Fibroblast of lung (primary cell): ENCODE measurements around the gene NRROS. TPM values are rescaled to one million over a fixed set of nuclear protein-coding genes. Genes with fewer than 3 reads are reported as not detected.

ENCODE experiments used
- DNase-seq, 2 donors: peaks; one replicate each; pipeline versions ENCODE4 v3.0.0 to v3.0.0-alpha.2; 2010; ENCODE audit warnings: low read depth in 2 of 2
- H2AFZ ChIP-seq: 2 replicates; pipeline ENCODE4 v1.5.1; 2012; ENCODE audit warnings: low read length, control low read depth, inconsistent platforms
- H3K27ac ChIP-seq: 2 replicates; pipeline ENCODE4 v1.5.1; 2011; ENCODE audit warnings: low read length, control low read depth; ENCODE audit not compliant: insufficient read depth
- H3K27me3 ChIP-seq: 2 replicates; pipeline ENCODE4 v1.5.1; 2011; ENCODE audit warnings: mild to moderate bottlenecking, low read length; ENCODE audit not compliant: control insufficient read depth, insufficient read depth
- H3K36me3 ChIP-seq: 2 replicates; pipeline ENCODE4 v1.5.1; 2011; ENCODE audit warnings: low read length; ENCODE audit not compliant: control insufficient read depth, insufficient read depth
- H3K4me1 ChIP-seq: 2 replicates; pipeline ENCODE4 v1.5.1; 2011; ENCODE audit warnings: low read length; ENCODE audit not compliant: control insufficient read depth, insufficient read depth; ENCODE audit errors: extremely low read depth
- H3K4me2 ChIP-seq: 2 replicates; pipeline ENCODE4 v1.5.1; 2011; ENCODE audit warnings: low read length, control low read depth; ENCODE audit not compliant: insufficient read depth; ENCODE audit errors: extremely low read depth
- H3K4me3 ChIP-seq, 4 experiments: fragments of 200-600 bp in 1 of 4; sonication (generic) in 1 of 4; replicated peaks in 1 of 4; 2 replicates each; pipeline ENCODE4 v1.5.1; 2011 to 2016; ENCODE audit warnings: low read length in 4 of 4, low read depth in 3 of 4, mild to moderate bottlenecking in 3 of 4, control low read depth in 2 of 4, inconsistent platforms in 1 of 4, mixed read lengths in 1 of 4; ENCODE audit not compliant: insufficient read depth in 1 of 4; ENCODE audit errors: control extremely low read depth in 1 of 4
- H3K79me2 ChIP-seq: 2 replicates; pipeline ENCODE4 v1.5.1; 2012; ENCODE audit warnings: mild to moderate bottlenecking, low read length, inconsistent platforms; ENCODE audit not compliant: control insufficient read depth, insufficient read depth
- H3K9ac ChIP-seq: 2 replicates; pipeline ENCODE4 v1.5.1; 2011; ENCODE audit warnings: mild to moderate bottlenecking, low read length, control low read depth; ENCODE audit not compliant: insufficient read depth
- H3K9me3 ChIP-seq: 2 replicates; pipeline ENCODE4 v1.5.1; 2012; ENCODE audit warnings: low read depth, low read length; ENCODE audit not compliant: control insufficient read depth, insufficient read depth
- H4K20me1 ChIP-seq: 2 replicates; pipeline ENCODE4 v1.5.1; 2011; ENCODE audit warnings: low read length; ENCODE audit not compliant: control insufficient read depth, insufficient read depth; ENCODE audit errors: extremely low read depth
- CTCF ChIP-seq, 2 donors: IDR thresholded peaks in 1 of 2; conservative IDR thresholded peaks in 1 of 2; 1 replicate in 1 of 2; 2 replicates in 1 of 2; pipeline ENCODE4 v1.5.1; 2011 to 2012; ENCODE audit warnings: low read length in 2 of 2, control low read depth in 1 of 2, inconsistent platforms in 1 of 2, low read depth in 1 of 2, mild to moderate bottlenecking in 1 of 2
- EZH2 ChIP-seq: IDR thresholded peaks from 2 replicates; pipeline ENCODE4 v1.5.1; 2012; ENCODE audit warnings: low read length, control low read depth, mild to moderate bottlenecking; ENCODE audit errors: missing control alignments
- polyA plus RNA-seq, 2 donors: library from polyadenylated mRNA; depleted of rRNA in 1 of 2; stranded (reverse) in 1 of 2; unstranded in 1 of 2; fragments of >200 nt; gene quantifications; 2 replicates each; pipeline ENCODE4 v1.2.1, GENCODE V29; 2011 to 2012; ENCODE audit warnings: missing spikeins in 1 of 2
- total RNA-seq: library from RNA; depleted of rRNA; stranded (reverse); fragments of >200 nt; gene quantifications from 2 replicates; pipeline ENCODE4 v1.2.1, GENCODE V29; 2014

Gene NRROS
- total and polyA plus RNA-seq, 2 donors (not counting 1 experiment from before 2014, with no cell fraction given) = 0.08 to 0.33 TPM

- Histone ChIP-seq H2AFZ (no peak overlapping the region), H3K27ac (no peak overlapping the region), H3K9me3 (no peaks in the 10 kb centered on the region), H3K27me3 (no peaks in the 10 kb centered on the region), H3K4me3 (no peak overlapping the region), H3K4me2 (no peak overlapping the region), H3K4me1 (no peaks in the 10 kb centered on the region), H3K79me2 (no peaks in the 10 kb centered on the region), H3K9ac (no peak overlapping the region), H4K20me1 (no peaks in the 10 kb centered on the region), H3K36me3 (no peaks in the 10 kb centered on the region)
- no peak for TF ChIP-seq EZH2
- no peak for TF ChIP-seq CTCF (conservative IDR thresholded peaks at IDR 0.05 in 1 of 2, IDR thresholded peaks at IDR 0.05 in 1 of 2; ENCODE audit: low read depth in 1 of 2, low read length in 2 of 2)
- no peak for DNase-seq
Measured at GRCh38 chr3:196706731-196707130, 67.2 kb downstream of the NRROS start.

- H3K27me3 ChIP-seq = no peaks in the 10 kb centered on the region
- no peak overlapping the region for H2AFZ ChIP-seq
- H4K20me1 ChIP-seq = no peaks in the 10 kb centered on the region
- no peak overlapping the region for H3K4me2 ChIP-seq
- no peak overlapping the region for H3K9ac ChIP-seq
- DNase-seq = no peak
- H3K9me3 ChIP-seq = no peaks in the 10 kb centered on the region
- no peaks in the 10 kb centered on the region for H3K4me1 ChIP-seq
- TF ChIP-seq CTCF (conservative IDR thresholded peaks at IDR 0.05 in 1 of 2, IDR thresholded peaks at IDR 0.05 in 1 of 2; ENCODE audit: low read depth in 1 of 2, low read length in 2 of 2) (no peak), EZH2 (no peak)
- no peaks in the 10 kb centered on the region for H3K79me2 ChIP-seq
- no peak overlapping the region for H3K27ac ChIP-seq
- H3K4me3 ChIP-seq = no peak overlapping the region
- no peaks in the 10 kb centered on the region for H3K36me3 ChIP-seq
Measured at GRCh38 chr3:196707566-196707965, 68.1 kb downstream of the NRROS start.

- no peaks in the 10 kb centered on the region for H3K27me3 ChIP-seq
- no peak for DNase-seq
- H2AFZ ChIP-seq = no peak overlapping the region
- TF ChIP-seq CTCF (conservative IDR thresholded peaks at IDR 0.05 in 1 of 2, IDR thresholded peaks at IDR 0.05 in 1 of 2; ENCODE audit: low read depth in 1 of 2, low read length in 2 of 2) (no peak), EZH2 (no peak)
- H3K9ac ChIP-seq = no peak overlapping the region
- H4K20me1 ChIP-seq = no peaks in the 10 kb centered on the region
- no peak overlapping the region for H3K27ac ChIP-seq
- H3K4me3 ChIP-seq = no peak overlapping the region
- no peaks in the 10 kb centered on the region for H3K4me1 ChIP-seq
- no peaks in the 10 kb centered on the region for H3K79me2 ChIP-seq
- H3K9me3 ChIP-seq = no peaks in the 10 kb centered on the region
- no peaks in the 10 kb centered on the region for H3K36me3 ChIP-seq
- H3K4me2 ChIP-seq = no peak overlapping the region
Measured at GRCh38 chr3:196708467-196708866, 69.0 kb downstream of the NRROS start.

Other genes with a start within 250 kb of the NRROS start
- gene UBXN7, start 207.3 kb upstream of the NRROS start, total RNA-seq = 21.1 and 28.1 TPM in 2 replicates
- gene UBXN7, start 207.3 kb upstream of the NRROS start, polyA plus RNA-seq = 25.9 and 34.8 TPM in 2 replicates
- gene RNF168, start 135.9 kb upstream of the NRROS start, total RNA-seq = 13.7 and 19.3 TPM in 2 replicates
- 2.6 and 3.1 TPM in 2 replicates for gene RNF168, start 135.9 kb upstream of the NRROS start, polyA plus RNA-seq
- not detected in 2 replicates for gene SMCO1, start 124.3 kb upstream of the NRROS start, total RNA-seq
- not detected in 2 replicates for gene SMCO1, start 124.3 kb upstream of the NRROS start, polyA plus RNA-seq
- 8.3 and 9.0 TPM in 2 replicates for gene WDR53, start 71.1 kb upstream of the NRROS start, total RNA-seq
- 8.3 and 9.8 TPM in 2 replicates for gene WDR53, start 71.1 kb upstream of the NRROS start, polyA plus RNA-seq
- 6.9 and 8.2 TPM in 2 replicates for gene FBXO45, start 71.0 kb upstream of the NRROS start, total RNA-seq
- gene FBXO45, start 71.0 kb upstream of the NRROS start, polyA plus RNA-seq = 10.6 and 11.7 TPM in 2 replicates
- gene CEP19, start 72.6 kb downstream of the NRROS start, total RNA-seq = 3.6 and 4.4 TPM in 2 replicates
- gene CEP19, start 72.6 kb downstream of the NRROS start, polyA plus RNA-seq = 2.3 and 3.2 TPM in 2 replicates
- 10.7 and 11.0 TPM in 2 replicates for gene PIGX, start 72.7 kb downstream of the NRROS start, total RNA-seq
- 11.9 and 17.0 TPM in 2 replicates for gene PIGX, start 72.7 kb downstream of the NRROS start, polyA plus RNA-seq
- gene PAK2, start 100.2 kb downstream of the NRROS start, total RNA-seq = 30.0 and 37.5 TPM in 2 replicates
- gene PAK2, start 100.2 kb downstream of the NRROS start, polyA plus RNA-seq = 40.7 and 42.7 TPM in 2 replicates
- 41.3 and 43.8 TPM in 2 replicates for gene SENP5, start 228.2 kb downstream of the NRROS start, total RNA-seq
- 12.5 and 18.6 TPM in 2 replicates for gene SENP5, start 228.2 kb downstream of the NRROS start, polyA plus RNA-seq